Measurements from ENCODE around the gene SPAG9. TPM values are rescaled to one million over a fixed set of nuclear protein-coding genes. Genes with fewer than 3 reads are reported as not detected.
A peak's percentile ranks its signal among the peaks of the same experiment; 100 is the strongest.

Gene SPAG9
- total RNA-seq, 1 experiment from 2014 or later, result 78.5 TPM

DNA sequence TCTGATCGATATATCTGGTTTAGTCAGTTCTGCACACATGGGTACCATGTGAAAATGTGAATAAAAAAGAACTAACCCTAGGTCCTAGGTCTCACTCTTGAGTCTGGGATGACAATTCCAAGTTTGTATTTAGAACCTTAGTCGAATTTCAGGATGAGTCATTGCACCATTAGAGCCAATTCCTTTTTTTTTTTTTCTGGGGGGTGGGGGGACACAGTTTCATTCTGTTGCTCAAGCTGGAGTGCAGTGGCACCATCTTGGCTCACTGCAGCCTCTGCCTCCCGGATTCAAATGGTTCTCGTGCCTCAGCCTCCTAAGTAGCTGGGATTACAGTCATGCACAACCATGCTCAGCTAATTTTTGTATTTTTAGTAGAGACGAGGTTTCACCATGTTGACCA is 41.6 kb downstream of the SPAG9 start:
- H3K9me3 Mint-ChIP-seq (ENCODE audit: unreplicated experiment), result no peaks in the 10 kb centered on the region
- TSS peak; percentile 30 for BruUV-seq (replicated peaks)
- peaks cover 7% of the 10 kb centered on the region for H3K4me1 Mint-ChIP-seq (ENCODE audit: insufficient read depth, unreplicated experiment)
- POLR2A ChIA-PET, result interaction anchor here (1.0 to 1.3 kb wide), 2 partner anchors 18 to 41 kb away, joined by 3 to 4 read pairs; partner anchors contain the start of gene SPAG9
- H3K36me3 Mint-ChIP-seq (ENCODE audit: insufficient read depth, unreplicated experiment), result peaks cover 23% of the 10 kb centered on the region
- H3K4me3 Mint-ChIP-seq (ENCODE audit: unreplicated experiment), result no peak overlapping the region
- intact Hi-C loops (cut with micrococcal nuclease), result no loop called here
- no peaks in the 10 kb centered on the region for H3K27me3 Mint-ChIP-seq (ENCODE audit: insufficient read depth, unreplicated experiment)
- TF ChIP-seq, protein P1, sequence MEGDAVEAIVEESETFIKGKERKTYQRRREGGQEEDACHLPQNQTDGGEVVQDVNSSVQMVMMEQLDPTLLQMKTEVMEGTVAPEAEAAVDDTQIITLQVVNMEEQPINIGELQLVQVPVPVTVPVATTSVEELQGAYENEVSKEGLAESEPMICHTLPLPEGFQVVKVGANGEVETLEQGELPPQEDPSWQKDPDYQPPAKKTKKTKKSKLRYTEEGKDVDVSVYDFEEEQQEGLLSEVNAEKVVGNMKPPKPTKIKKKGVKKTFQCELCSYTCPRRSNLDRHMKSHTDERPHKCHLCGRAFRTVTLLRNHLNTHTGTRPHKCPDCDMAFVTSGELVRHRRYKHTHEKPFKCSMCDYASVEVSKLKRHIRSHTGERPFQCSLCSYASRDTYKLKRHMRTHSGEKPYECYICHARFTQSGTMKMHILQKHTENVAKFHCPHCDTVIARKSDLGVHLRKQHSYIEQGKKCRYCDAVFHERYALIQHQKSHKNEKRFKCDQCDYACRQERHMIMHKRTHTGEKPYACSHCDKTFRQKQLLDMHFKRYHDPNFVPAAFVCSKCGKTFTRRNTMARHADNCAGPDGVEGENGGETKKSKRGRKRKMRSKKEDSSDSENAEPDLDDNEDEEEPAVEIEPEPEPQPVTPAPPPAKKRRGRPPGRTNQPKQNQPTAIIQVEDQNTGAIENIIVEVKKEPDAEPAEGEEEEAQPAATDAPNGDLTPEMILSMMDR (IDR thresholded peaks at IDR 0.05; ENCODE audit: unreplicated experiment), result no peak
- no peak overlapping the region for H3K27ac Mint-ChIP-seq (ENCODE audit: low read depth, unreplicated experiment)
- peak; percentile 53 for DNase-seq (ENCODE audit: unreplicated experiment)
- CTCF ChIA-PET, result interaction anchor here (0.7 kb wide), 1 partner anchor 42 kb away, joined by 3 read pairs; the partner anchor contains the start of gene SPAG9

DNA sequence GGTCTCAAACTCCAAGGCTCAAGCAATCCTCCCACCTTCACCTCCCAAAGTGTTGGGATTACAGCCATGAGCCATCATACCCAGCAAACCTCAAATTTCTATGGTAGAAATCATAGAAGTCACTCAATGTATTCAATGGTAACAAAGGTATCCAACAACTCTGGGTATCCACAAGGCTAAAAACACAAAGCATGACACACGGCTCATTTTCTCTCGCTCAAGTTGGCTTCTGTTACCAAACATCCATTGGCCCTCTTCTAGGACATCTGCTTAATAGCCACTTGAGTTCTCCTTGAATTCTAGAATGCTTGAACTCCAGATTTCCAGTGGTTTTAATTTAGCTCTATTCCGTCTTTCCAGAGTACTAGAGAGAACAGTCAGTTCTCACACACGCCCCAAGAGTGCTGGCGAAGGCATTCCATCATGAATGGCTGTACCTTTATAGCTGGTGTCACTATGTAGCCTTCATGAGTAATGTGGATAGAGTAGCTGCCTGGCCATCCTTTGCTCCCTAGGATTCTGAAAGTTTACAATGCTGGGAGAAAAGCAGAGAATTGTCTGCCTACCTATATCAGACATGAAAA is 42.6 kb downstream of the SPAG9 start:
- ChIA-PET POLR2A (interaction anchor here (1.0 to 1.6 kb wide), 2 partner anchors 8 to 17 kb away, joined by 3 to 5 read pairs; no protein-coding TSS in a partner anchor), CTCF (interaction anchor here (0.6 to 1.7 kb wide), 3 partner anchors 21 to 77 kb away, joined by 3 to 6 read pairs (median 3); partner anchors contain the start of gene SPAG9)
- Mint-ChIP-seq H3K27ac (ENCODE audit: low read depth, unreplicated experiment) (no peak overlapping the region), H3K4me1 (ENCODE audit: insufficient read depth, unreplicated experiment) (peaks cover 7% of the 10 kb centered on the region), H3K36me3 (ENCODE audit: insufficient read depth, unreplicated experiment) (peaks cover 31% of the 10 kb centered on the region), H3K27me3 (ENCODE audit: insufficient read depth, unreplicated experiment) (no peaks in the 10 kb centered on the region), H3K9me3 (ENCODE audit: unreplicated experiment) (no peaks in the 10 kb centered on the region), H3K4me3 (ENCODE audit: unreplicated experiment) (no peak overlapping the region)
- TF ChIP-seq, protein P1 (IDR thresholded peaks at IDR 0.05; ENCODE audit: unreplicated experiment), result no peak
- intact Hi-C loops (cut with micrococcal nuclease), result no loop called here
- no peak for DNase-seq (ENCODE audit: unreplicated experiment)
- no TSS peak for BruUV-seq (replicated peaks)

DNA sequence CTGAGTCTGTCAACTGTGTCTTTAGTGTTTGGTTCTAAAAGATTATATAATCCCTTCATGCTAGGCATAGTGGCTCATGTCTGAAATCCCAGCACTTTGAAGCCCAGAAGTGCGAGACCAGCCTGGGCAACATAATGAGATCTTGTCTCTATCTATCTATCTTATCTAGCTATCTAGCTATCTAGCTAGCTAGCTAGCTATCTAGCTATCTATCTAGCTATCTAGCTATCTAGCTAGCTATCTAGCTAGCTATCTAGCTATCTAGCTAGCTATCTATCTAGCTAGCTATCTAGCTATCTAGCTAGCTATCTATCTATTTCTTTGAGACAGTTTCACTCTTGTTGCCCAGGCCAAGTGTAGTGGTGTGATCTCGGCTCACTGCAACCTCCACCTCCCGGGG is 43.8 kb downstream of the SPAG9 start:
- no peak for DNase-seq (ENCODE audit: unreplicated experiment)
- no peak overlapping the region for H3K27ac Mint-ChIP-seq (ENCODE audit: low read depth, unreplicated experiment)
- no peaks in the 10 kb centered on the region for H3K27me3 Mint-ChIP-seq (ENCODE audit: insufficient read depth, unreplicated experiment)
- ChIA-PET POLR2A (interaction anchor here (1.1 to 1.6 kb wide), 2 partner anchors 9 to 46 kb away, joined by 3 to 5 read pairs; no protein-coding TSS in a partner anchor), CTCF (interaction anchor here (0.7 to 1.7 kb wide), 2 partner anchors 20 to 46 kb away, joined by 3 to 6 read pairs; no protein-coding TSS in a partner anchor)
- intact Hi-C loops (cut with micrococcal nuclease), result no loop called here
- H3K9me3 Mint-ChIP-seq (ENCODE audit: unreplicated experiment), result no peaks in the 10 kb centered on the region
- H3K4me1 Mint-ChIP-seq (ENCODE audit: insufficient read depth, unreplicated experiment), result peaks cover 7% of the 10 kb centered on the region
- TF ChIP-seq, protein P1 (IDR thresholded peaks at IDR 0.05; ENCODE audit: unreplicated experiment), result no peak
- H3K4me3 Mint-ChIP-seq (ENCODE audit: unreplicated experiment), result no peak overlapping the region
- BruUV-seq (replicated peaks), result no TSS peak
- peaks cover 42% of the 10 kb centered on the region for H3K36me3 Mint-ChIP-seq (ENCODE audit: insufficient read depth, unreplicated experiment)

DNA sequence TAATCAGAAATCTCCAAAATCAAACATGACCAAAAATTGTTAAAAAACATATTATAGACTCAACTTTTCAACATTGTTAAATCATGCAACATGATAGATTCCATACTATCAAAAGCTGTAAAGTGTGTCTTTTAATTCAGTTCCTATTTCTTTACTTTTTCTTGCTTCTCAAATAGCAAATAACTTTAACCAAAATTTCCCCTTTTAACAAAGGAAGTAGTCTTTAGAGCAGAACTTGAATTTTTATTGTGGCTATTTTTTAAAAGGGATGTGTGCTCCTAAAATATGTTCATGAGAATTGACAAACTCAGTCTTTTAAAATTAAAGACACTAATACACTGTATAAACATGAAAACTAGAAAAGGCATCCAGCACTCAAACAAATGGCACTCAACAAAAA is 49.1 kb downstream of the SPAG9 start:
- Mint-ChIP-seq H3K4me3 (ENCODE audit: unreplicated experiment) (no peak overlapping the region), H3K27ac (ENCODE audit: low read depth, unreplicated experiment) (no peak overlapping the region), H3K9me3 (ENCODE audit: unreplicated experiment) (no peaks in the 10 kb centered on the region), H3K27me3 (ENCODE audit: insufficient read depth, unreplicated experiment) (no peaks in the 10 kb centered on the region), H3K4me1 (ENCODE audit: insufficient read depth, unreplicated experiment) (no peaks in the 10 kb centered on the region), H3K36me3 (ENCODE audit: insufficient read depth, unreplicated experiment) (peaks cover 30% of the 10 kb centered on the region)
- intact Hi-C loops (cut with micrococcal nuclease), result no loop called here
- ChIA-PET CTCF (interaction anchor here (1.0 kb wide), 1 partner anchor 79 kb away, joined by 4 read pairs; no protein-coding TSS in a partner anchor), POLR2A (no interaction called here)
- no TSS peak for BruUV-seq (replicated peaks)
- DNase-seq (ENCODE audit: unreplicated experiment), result no peak
- TF ChIP-seq, protein P1 (IDR thresholded peaks at IDR 0.05; ENCODE audit: unreplicated experiment), result no peak
